ENCODE data around the gene GSAP.

DNA sequence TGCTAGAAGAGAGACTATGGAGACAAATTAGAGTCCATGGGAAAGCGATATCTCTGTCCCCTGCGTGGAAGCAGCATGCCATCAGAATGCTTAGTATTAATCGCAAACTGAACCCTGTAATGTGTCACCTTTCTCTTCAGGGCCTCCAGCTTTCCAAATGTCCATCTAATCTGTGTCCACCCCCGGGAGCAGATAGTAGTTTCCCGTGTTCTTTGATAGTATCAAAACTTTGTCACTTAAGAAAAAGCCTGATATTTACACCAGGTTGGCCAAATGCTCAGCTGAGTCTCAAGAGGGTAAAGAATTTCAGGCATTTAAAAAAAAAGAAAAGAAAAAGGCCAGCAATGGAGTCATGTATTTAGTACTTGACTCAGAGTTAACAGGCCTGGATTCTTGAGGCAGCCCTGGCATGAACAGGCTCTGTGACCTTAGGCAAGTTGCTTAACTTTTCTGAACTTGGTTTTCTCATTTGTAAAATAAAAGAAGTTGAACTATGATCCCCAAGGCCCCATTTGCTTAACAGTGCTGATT, 10.4 kb upstream of the GSAP start:
- TF ChIP-seq, protein P1, sequence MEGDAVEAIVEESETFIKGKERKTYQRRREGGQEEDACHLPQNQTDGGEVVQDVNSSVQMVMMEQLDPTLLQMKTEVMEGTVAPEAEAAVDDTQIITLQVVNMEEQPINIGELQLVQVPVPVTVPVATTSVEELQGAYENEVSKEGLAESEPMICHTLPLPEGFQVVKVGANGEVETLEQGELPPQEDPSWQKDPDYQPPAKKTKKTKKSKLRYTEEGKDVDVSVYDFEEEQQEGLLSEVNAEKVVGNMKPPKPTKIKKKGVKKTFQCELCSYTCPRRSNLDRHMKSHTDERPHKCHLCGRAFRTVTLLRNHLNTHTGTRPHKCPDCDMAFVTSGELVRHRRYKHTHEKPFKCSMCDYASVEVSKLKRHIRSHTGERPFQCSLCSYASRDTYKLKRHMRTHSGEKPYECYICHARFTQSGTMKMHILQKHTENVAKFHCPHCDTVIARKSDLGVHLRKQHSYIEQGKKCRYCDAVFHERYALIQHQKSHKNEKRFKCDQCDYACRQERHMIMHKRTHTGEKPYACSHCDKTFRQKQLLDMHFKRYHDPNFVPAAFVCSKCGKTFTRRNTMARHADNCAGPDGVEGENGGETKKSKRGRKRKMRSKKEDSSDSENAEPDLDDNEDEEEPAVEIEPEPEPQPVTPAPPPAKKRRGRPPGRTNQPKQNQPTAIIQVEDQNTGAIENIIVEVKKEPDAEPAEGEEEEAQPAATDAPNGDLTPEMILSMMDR (IDR thresholded peaks at IDR 0.05), result no peak
- TF ChIP-seq POLR2AphosphoS5 (IDR thresholded peaks at IDR 0.05; ENCODE audit: insufficient read depth in 1 of 2, low read depth in 1 of 2), result no peak
